Measurements from ENCODE around the gene TSTD2.

The TSTD2 gene

DNA sequence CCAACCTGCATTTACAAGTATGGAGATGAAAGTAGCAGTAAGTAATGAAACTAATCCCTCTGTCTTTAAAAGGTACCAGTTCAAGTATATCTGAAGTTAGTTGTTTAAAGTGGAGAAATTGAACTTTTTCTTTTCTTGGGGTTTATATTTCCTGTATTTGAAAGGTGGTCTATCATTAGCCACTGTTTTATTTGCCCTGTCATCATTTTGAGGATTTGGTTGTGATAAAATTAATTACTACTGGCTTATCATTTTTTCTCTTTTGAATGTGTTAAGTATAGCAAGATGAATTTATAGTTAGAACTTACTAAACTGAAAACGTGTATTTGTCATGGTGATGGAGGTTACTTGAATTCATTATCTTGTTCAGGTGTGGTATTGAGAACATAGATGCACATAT is 25.5 kb upstream of the TSTD2 start:
- no peak for DNase-seq (ENCODE audit: low spot score)
- in situ Hi-C loops (cut with MboI; ENCODE audit: low sequenced_read_pairs, unreplicated experiment), result no loop called here
- TF ChIP-seq, protein P1, sequence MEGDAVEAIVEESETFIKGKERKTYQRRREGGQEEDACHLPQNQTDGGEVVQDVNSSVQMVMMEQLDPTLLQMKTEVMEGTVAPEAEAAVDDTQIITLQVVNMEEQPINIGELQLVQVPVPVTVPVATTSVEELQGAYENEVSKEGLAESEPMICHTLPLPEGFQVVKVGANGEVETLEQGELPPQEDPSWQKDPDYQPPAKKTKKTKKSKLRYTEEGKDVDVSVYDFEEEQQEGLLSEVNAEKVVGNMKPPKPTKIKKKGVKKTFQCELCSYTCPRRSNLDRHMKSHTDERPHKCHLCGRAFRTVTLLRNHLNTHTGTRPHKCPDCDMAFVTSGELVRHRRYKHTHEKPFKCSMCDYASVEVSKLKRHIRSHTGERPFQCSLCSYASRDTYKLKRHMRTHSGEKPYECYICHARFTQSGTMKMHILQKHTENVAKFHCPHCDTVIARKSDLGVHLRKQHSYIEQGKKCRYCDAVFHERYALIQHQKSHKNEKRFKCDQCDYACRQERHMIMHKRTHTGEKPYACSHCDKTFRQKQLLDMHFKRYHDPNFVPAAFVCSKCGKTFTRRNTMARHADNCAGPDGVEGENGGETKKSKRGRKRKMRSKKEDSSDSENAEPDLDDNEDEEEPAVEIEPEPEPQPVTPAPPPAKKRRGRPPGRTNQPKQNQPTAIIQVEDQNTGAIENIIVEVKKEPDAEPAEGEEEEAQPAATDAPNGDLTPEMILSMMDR (IDR thresholded peaks at IDR 0.05; ENCODE audit: borderline replicate concordance, control extremely low read depth, extremely low read depth, insufficient read depth, missing control alignments), result no peak

DNA sequence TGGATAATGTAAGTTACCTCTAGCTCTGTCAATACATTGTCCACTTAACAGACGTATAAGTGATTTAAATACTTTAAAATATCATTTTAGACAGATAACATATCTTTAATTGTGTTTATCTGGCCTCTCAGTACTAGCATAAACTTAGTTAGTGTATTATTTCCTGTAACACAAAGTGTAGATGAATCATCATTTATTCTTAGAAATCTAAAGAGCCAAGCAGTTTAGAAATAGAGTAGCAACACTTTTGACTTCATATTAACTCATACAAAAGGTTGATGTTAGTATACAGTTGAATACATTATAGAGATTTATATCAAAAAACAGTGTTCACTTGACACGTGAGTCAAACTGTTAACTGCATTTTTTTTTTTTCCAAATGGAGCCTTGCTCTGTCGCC is 18.5 kb upstream of the TSTD2 start:
- TF ChIP-seq, protein P1 (IDR thresholded peaks at IDR 0.05; ENCODE audit: borderline replicate concordance, control extremely low read depth, extremely low read depth, insufficient read depth, missing control alignments), result no peak
- no peak for DNase-seq (ENCODE audit: low spot score)
- in situ Hi-C loops (cut with MboI; ENCODE audit: low sequenced_read_pairs, unreplicated experiment), result no loop called here

DNA sequence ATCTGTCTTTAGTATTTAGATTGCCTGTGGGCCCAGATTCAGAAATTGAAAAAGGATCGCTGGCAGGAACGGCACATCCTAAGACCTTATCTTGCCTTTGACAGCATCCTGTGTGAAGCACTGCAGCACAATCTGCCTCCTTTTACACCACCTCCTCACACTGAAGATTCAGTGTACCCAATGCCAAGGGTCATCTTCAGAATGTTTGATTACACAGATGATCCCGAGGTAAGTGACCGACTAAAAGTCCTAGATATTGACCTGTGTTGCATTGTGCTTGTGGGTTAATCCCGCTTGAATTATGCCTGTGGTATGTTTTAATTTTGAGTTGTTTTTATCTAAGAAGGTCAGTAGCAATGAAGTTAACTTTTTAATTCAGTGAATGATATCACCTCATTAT is 14.8 kb upstream of the TSTD2 start:
- no peak for DNase-seq (ENCODE audit: low spot score)
- TF ChIP-seq, protein P1 (IDR thresholded peaks at IDR 0.05; ENCODE audit: borderline replicate concordance, control extremely low read depth, extremely low read depth, insufficient read depth, missing control alignments), result no peak
- in situ Hi-C loops (cut with MboI; ENCODE audit: low sequenced_read_pairs, unreplicated experiment), result no loop called here

DNA sequence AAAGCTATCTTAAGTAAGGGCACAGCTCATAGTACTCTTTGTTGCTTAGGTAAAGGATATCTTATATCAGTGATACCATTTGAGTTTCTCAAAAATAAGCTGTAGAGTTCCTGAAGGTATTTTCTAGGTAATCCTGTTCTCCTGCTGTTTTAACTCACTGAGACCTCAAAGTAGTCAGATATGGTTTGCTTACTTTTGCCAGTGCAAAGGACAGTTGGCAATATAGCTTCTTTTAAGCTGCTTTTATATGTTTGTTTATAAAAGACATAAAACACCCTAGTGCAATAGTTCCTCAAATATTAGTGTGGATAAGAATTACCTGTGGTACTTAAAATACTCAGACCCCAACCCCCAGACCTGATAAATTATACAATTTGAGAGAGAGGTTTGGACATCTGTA is 12.6 kb upstream of the TSTD2 start:
- TF ChIP-seq, protein P1 (IDR thresholded peaks at IDR 0.05; ENCODE audit: borderline replicate concordance, control extremely low read depth, extremely low read depth, insufficient read depth, missing control alignments), result no peak
- DNase-seq (ENCODE audit: low spot score), result no peak
- in situ Hi-C loops (cut with MboI; ENCODE audit: low sequenced_read_pairs, unreplicated experiment), result no loop called here

DNA sequence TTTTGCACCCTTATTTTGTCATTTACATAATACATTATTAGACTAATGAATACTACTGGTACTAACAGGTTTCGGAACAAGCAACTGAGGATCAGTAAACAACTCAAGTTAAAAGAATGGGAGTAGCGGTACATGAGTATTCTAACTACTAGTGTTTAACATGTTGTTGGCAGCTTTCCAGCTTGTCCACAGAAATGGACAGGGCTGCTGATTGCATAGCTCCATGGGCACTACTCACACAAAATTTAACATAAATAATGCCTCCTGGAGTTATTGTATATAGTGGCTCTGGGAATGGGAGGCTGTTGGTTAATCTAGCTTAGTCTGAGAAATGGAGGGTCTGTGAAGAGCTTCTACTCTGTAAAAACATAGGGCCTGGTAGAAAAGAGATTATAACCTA is 7.2 kb upstream of the TSTD2 start:
- in situ Hi-C loops (cut with MboI; ENCODE audit: low sequenced_read_pairs, unreplicated experiment), result no loop called here
- DNase-seq (ENCODE audit: low spot score), result no peak
- TF ChIP-seq, protein P1 (IDR thresholded peaks at IDR 0.05; ENCODE audit: borderline replicate concordance, control extremely low read depth, extremely low read depth, insufficient read depth, missing control alignments), result no peak

DNA sequence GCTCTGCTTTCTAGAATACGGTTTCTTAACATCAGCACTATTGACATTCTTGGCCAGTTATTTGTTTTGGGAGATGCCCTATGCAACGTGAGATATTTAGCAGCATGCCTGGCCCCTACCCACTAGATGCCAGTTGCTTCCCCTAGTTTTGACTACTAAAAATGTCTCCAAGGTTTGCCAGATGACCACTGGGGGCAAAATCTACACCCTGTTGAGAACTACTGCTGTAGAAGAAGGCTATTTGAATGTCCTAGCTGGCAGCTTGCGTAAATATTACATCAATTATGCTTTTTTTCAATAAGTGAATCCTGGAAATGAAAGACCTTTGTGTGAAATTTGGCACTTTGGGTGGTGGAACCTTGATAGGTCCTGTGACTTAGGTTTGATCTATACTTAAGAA is 5.5 kb upstream of the TSTD2 start:
- DNase-seq (ENCODE audit: low spot score), result no peak
- TF ChIP-seq, protein P1 (IDR thresholded peaks at IDR 0.05; ENCODE audit: borderline replicate concordance, control extremely low read depth, extremely low read depth, insufficient read depth, missing control alignments), result no peak
- in situ Hi-C loops (cut with MboI; ENCODE audit: low sequenced_read_pairs, unreplicated experiment), result no loop called here

DNA sequence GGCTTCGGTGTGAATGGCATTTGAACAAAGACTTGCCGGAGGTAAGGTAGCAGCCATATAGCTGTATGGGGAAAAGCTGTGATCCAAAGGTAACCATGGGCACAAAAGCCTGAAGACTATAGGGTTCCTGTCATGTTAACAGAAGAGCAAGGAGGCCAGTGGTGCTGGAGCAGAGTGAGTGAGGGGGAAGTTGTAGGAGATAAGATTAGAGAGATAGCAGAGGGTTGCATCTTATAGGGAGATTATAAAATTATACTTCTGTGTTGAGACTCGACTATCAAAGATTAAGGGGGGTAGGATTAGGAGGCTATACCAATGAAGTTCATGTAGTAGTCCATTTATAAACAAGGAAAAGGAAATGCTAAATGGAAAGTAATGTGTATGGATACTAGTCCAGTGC is 3.7 kb upstream of the TSTD2 start:
- DNase-seq (ENCODE audit: low spot score), result no peak
- TF ChIP-seq, protein P1 (IDR thresholded peaks at IDR 0.05; ENCODE audit: borderline replicate concordance, control extremely low read depth, extremely low read depth, insufficient read depth, missing control alignments), result no peak
- in situ Hi-C loops (cut with MboI; ENCODE audit: low sequenced_read_pairs, unreplicated experiment), result no loop called here

Measured in GM13976 (cell line).